Stimulated activated CD8-positive, alpha-beta memory T cell treated with anti-CD3 and anti-CD28 coated beads, Interleukin-12 subunit alpha, Interleukin-12 subunit beta, amount 100 ng/mL, for 24 hours (primary cell): ENCODE data around the gene DOC2B.
"Not testable (repeated sequence)": the region's sequence is repeated elsewhere in the genome, so short reads cannot be mapped to it uniquely, and the experiment has no call there.

Source experiments
- DNase-seq: peaks from one replicate; pipeline ENCODE4 v3.0.0-alpha.2; 2020; ENCODE audit errors: extremely low read depth

The DOC2B gene

GRCh38 chr17:210402-210801, 29.0 kb upstream of the DOC2B start:
- no peak for DNase-seq

GRCh38 chr17:208429-208828, 27.0 kb upstream of the DOC2B start:
- DNase-seq: no peak

GRCh38 chr17:207775-208174, 26.3 kb upstream of the DOC2B start:
- no peak for DNase-seq

- no peak for DNase-seq
Observed at GRCh38 chr17:206941-207560, 25.6 kb upstream of the DOC2B start.

- DNase-seq: not testable (repeated sequence)
Observed at GRCh38 chr17:206484-206883, 25.0 kb upstream of the DOC2B start.

GRCh38 chr17:205817-206216, 24.4 kb upstream of the DOC2B start:
- no peak for DNase-seq

- no peak for DNase-seq
Observed at GRCh38 chr17:205148-205669, 23.8 kb upstream of the DOC2B start.

- DNase-seq: no peak
Observed at GRCh38 chr17:204427-205147, 23.1 kb upstream of the DOC2B start.

- DNase-seq: no peak
Observed at GRCh38 chr17:202501-202951, 21.1 kb upstream of the DOC2B start.

- DNase-seq: not testable (repeated sequence)
Observed at GRCh38 chr17:201736-202135, 20.3 kb upstream of the DOC2B start.

GRCh38 chr17:201257-201656, 19.8 kb upstream of the DOC2B start:
- DNase-seq: not testable (repeated sequence)

- DNase-seq: no peak
Observed at GRCh38 chr17:200586-200985, 19.1 kb upstream of the DOC2B start.

GRCh38 chr17:199806-200545, 18.5 kb upstream of the DOC2B start:
- DNase-seq: no peak

GRCh38 chr17:199191-199604, 17.7 kb upstream of the DOC2B start:
- no peak for DNase-seq

- not testable (repeated sequence) for DNase-seq
Observed at GRCh38 chr17:198225-198624, 16.8 kb upstream of the DOC2B start.

- no peak for DNase-seq
Observed at GRCh38 chr17:197352-197751, 15.9 kb upstream of the DOC2B start.

- no peak for DNase-seq
Observed at GRCh38 chr17:194828-195602, 13.6 kb upstream of the DOC2B start.

GRCh38 chr17:193841-194806, 12.7 kb upstream of the DOC2B start:
- DNase-seq: no peak

GRCh38 chr17:193426-193810, 12.0 kb upstream of the DOC2B start:
- no peak for DNase-seq

- DNase-seq: no peak
Observed at GRCh38 chr17:192666-193425, 11.4 kb upstream of the DOC2B start.
